Duodenal mucosa (tissue), 2 donors: Measurements from ENCODE around the gene ACBD6.

Source experiments
- H3K27ac ChIP-seq: one replicate; pipeline ENCODE4 v1.7.0; 2013; ENCODE audit warnings: low read depth, low read length
- H3K27me3 ChIP-seq, 2 donors: one replicate each; pipeline ENCODE4 v1.7.0; 2013; ENCODE audit warnings: low read length in 2 of 2, control low read depth in 1 of 2; ENCODE audit not compliant: insufficient read depth in 2 of 2, control insufficient read depth in 1 of 2
- H3K36me3 ChIP-seq, 2 donors: one replicate each; pipeline ENCODE4 v1.7.0; 2013; ENCODE audit warnings: low read length in 2 of 2, control low read depth in 1 of 2; ENCODE audit not compliant: insufficient read depth in 2 of 2, control insufficient read depth in 1 of 2
- H3K4me1 ChIP-seq, 2 donors: one replicate each; pipeline ENCODE4 v1.7.0; 2013; ENCODE audit warnings: low read length in 2 of 2, control low read depth in 1 of 2; ENCODE audit not compliant: insufficient read depth in 2 of 2, control insufficient read depth in 1 of 2
- H3K4me3 ChIP-seq, 2 donors: one replicate each; pipeline ENCODE4 v1.7.0; 2013; ENCODE audit warnings: low read length in 2 of 2, low read depth in 1 of 2
- H3K9ac ChIP-seq, 2 donors: one replicate each; pipeline ENCODE4 v1.7.0; 2013; ENCODE audit warnings: low read length in 2 of 2, low read depth in 1 of 2
- H3K9me3 ChIP-seq, 2 donors: one replicate each; pipeline ENCODE4 v1.7.0; 2013; ENCODE audit warnings: low read length in 2 of 2, control low read depth in 1 of 2; ENCODE audit not compliant: control insufficient read depth in 1 of 2

The ACBD6 gene

DNA sequence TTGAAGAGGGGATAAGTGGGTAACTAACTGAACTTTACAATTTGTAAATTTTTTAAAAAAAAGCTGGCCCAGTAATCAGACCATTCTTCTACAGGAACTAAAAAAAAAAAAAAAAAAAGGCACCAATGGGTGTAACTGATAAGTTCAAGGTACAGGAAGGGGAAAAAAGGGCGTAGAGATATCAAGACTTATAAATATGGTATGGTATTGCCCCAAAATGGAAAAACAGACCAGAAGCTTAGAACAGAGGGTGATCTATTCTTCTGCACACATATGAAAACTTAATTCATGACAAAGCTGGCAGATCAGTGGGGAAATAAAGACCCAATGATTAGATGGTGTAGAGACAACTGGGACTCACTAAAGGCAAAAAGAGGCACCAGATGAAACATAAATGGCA is 213.4 kb downstream of the ACBD6 start:
- Histone ChIP-seq H3K4me3 (no peak overlapping the region), H3K27ac (no peak overlapping the region), H3K9me3 (peaks cover 0 to 2% of the 10 kb centered on the region in 2 donors), H3K9ac (no peak overlapping the region), H3K36me3 (peaks cover 4 to 9% of the 10 kb centered on the region in 2 donors), H3K4me1 (peaks cover 0 to 7% of the 10 kb centered on the region in 2 donors), H3K27me3 (no peaks in the 10 kb centered on the region)

DNA sequence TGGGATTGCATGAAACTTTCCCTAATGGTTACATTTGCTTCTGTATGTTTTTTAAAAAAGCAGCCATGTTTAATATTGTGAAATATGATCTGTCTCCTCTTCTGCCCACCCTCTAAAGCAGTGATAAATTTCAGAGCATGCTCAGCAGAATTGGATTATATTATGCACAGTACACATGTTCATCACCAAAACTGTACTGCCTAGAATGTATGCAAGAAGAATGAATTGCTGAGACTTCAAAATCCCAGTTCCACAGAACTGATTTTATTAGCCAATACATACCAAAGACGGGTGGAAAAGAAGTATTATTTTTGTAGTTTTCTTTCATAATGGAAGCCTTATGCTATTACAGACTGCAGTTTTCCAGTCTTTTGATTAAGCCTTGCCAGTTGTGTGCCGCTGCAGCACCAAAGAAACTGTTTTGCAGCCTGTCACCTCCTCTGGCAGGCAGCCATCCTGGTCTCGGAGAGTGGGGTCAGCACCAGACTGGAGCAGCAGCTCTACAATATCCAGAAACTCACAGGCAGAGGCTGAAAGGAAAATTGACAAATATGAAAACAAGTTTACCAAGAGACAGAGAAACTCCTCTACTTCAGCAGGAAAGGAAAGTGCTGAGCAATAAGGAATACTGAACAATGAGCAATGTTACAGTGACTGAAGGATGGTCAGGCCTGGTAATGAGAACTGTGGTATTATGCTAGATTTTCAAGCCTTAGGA is 214.2 kb downstream of the ACBD6 start:
- Histone ChIP-seq H3K27ac (no peak overlapping the region), H3K27me3 (no peaks in the 10 kb centered on the region)

DNA sequence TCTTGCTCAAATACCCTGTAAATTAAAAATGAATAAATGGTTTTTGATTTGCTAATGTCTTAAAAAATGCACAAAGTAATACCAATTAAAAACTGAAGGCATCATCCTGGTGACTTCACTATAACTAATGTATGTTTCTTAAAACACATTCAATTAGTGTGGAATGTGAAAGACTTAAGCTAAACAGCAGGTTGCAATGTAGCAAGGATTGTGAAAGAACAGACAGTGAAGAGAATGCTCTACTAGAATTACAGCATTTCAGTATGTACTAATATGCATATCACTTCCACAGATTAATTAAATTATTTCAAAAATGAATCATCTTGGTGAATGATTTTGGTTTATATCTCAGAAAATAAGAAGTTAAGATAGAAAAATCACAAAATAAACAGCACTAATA is 216.0 kb downstream of the ACBD6 start:
- Histone ChIP-seq H3K4me1 (peaks cover 0 to 7% of the 10 kb centered on the region in 2 donors), H3K27me3 (no peaks in the 10 kb centered on the region), H3K27ac (no peak overlapping the region), H3K36me3 (peaks cover 4 to 9% of the 10 kb centered on the region in 2 donors), H3K9me3 (no peaks in the 10 kb centered on the region), H3K4me3 (no peak overlapping the region), H3K9ac (no peak overlapping the region)

More for the DNA sequence above, 214.2 kb downstream of the ACBD6 start:
- H3K9me3 ChIP-seq, result peaks cover 0 to 2% of the 10 kb centered on the region in 2 donors
- H3K4me3 ChIP-seq, result no peak overlapping the region
- H3K4me1 ChIP-seq, result peaks cover 0 to 7% of the 10 kb centered on the region in 2 donors
- H3K9ac ChIP-seq, result no peak overlapping the region
- H3K36me3 ChIP-seq, result peaks cover 4 to 9% of the 10 kb centered on the region in 2 donors

DNA sequence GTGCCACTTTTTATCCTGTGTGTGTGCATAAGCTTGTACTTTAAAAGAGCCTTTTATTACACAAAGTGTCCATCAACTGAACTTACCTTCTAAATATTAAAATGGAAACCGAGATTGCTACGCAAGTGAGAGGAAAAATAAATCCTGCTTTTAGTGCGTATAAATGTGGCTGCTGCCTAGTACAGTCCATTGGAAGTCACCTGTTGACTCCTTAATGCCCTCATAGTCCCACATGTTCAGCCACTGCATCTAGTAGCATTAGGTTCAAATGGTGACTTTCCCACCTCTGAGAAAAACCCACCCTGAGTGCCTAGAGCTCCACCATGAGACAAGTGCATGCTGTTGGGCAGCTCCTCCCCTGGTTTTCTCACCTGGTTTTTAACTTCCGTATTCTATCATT is 219.3 kb downstream of the ACBD6 start:
- Histone ChIP-seq H3K36me3 (peaks cover 4 to 7% of the 10 kb centered on the region in 2 donors), H3K4me1 (no peaks in the 10 kb centered on the region), H3K9me3 (no peaks in the 10 kb centered on the region)

DNA sequence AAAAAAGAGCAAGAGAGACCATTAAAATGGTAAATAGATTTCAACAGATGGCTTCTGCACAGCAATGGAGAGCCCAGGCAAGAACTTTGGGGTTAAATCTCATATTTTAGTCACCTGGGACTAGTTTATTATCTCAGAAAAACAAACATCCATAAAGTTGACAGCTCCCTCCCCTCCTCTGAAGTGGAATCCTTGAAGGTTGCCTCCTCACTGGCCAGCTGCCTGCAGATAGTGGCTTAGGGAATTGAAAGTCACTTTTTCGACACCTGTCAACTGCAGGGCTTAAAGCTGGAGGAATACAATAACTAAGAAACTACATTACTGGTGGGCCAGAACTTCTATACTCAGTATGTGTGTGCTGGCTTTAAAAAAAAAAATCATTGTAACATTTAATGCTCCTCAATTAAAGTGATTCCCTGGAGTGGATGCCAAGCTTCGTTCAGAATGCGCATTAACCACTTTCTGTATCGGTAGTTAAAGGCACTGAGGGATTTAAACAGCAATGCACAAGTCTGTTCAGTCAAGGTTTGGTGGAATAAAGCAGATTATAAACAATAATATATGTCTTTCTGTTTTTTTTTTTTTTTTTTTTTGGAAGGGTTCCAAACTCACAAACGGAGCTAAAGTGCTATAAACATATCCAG is 219.9 kb downstream of the ACBD6 start:
- no peak overlapping the region for H3K4me3 ChIP-seq
- no peaks in the 10 kb centered on the region for H3K27me3 ChIP-seq
- peaks cover 1 to 4% of the 10 kb centered on the region in 2 donors for H3K36me3 ChIP-seq
- H3K27ac ChIP-seq, result no peak overlapping the region
- no peaks in the 10 kb centered on the region for H3K9me3 ChIP-seq
- H3K4me1 ChIP-seq, result no peaks in the 10 kb centered on the region
- H3K9ac ChIP-seq, result no peak overlapping the region

More for the DNA sequence above, 219.3 kb downstream of the ACBD6 start:
- Histone ChIP-seq H3K4me3 (no peak overlapping the region), H3K9ac (no peak overlapping the region), H3K27me3 (no peaks in the 10 kb centered on the region), H3K27ac (no peak overlapping the region)

DNA sequence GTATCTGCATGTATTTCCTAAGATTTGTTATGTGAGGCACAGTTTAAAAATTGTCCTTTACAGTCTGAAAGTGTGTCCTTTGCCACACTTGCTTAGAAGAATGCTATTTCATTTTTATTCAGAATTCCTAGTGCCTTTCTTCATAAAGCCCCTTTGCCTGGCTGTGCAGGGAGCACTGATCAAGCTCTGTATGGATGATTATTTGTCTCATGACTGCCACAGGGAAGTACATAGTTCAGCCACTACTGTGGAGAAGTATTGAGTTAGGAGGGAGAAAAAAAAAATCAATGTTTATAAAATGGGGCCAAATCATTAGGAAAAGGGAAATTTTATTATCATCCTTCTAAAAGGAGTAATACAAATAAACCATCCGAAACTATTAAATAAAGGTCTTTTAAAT is 220.9 kb downstream of the ACBD6 start:
- no peaks in the 10 kb centered on the region for H3K27me3 ChIP-seq
- no peak overlapping the region for H3K27ac ChIP-seq
- no peaks in the 10 kb centered on the region for H3K9me3 ChIP-seq
- H3K4me3 ChIP-seq, result no peak overlapping the region
- H3K36me3 ChIP-seq, result peaks cover 0 to 4% of the 10 kb centered on the region in 2 donors
- H3K9ac ChIP-seq, result no peak overlapping the region
- H3K4me1 ChIP-seq, result no peaks in the 10 kb centered on the region

DNA sequence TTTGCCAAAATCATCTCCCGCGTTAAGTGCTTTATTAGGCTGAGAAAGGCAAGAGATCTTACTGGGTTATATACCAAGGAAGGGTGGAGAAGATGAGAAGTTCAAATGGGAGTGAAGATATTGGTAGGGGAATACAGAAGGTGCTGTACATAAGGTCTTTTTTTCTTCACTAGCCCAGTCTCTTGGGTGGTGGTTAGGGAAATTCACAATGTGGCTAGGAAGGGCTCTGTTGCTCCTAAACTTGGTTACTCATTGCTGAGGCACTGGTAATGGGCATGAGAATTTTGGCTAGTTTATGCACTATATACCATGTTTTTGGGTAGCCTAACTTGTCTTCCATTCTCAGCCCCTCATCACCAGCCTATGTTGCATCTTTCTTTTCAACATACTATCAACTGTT is 221.8 kb downstream of the ACBD6 start:
- Histone ChIP-seq H3K27ac (no peak overlapping the region), H3K27me3 (no peaks in the 10 kb centered on the region), H3K36me3 (peaks cover 0 to 4% of the 10 kb centered on the region in 2 donors), H3K9ac (no peak overlapping the region), H3K4me1 (no peaks in the 10 kb centered on the region), H3K9me3 (no peaks in the 10 kb centered on the region), H3K4me3 (no peak overlapping the region)

DNA sequence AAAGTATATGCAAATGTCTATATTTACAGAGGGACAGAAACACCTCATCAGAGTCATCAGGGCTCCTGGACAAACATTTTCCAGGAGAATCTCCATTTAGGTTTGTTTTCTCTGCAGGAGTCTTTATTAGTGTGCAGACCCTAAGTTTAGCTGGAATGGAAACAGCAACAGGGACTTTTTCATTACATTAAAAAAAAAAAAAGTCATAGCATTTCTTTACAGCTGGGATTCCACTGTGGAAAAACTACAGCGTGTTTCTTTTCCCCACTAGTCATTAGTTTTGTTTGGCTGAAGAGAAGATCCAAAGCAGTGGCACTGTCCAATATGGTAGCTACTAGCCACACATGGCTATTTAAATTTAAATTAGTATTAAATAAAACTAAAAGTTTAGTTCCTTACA is 222.7 kb downstream of the ACBD6 start:
- H3K36me3 ChIP-seq, result peaks cover 0 to 1% of the 10 kb centered on the region in 2 donors
- no peak overlapping the region for H3K4me3 ChIP-seq
- H3K9me3 ChIP-seq, result no peaks in the 10 kb centered on the region

DNA sequence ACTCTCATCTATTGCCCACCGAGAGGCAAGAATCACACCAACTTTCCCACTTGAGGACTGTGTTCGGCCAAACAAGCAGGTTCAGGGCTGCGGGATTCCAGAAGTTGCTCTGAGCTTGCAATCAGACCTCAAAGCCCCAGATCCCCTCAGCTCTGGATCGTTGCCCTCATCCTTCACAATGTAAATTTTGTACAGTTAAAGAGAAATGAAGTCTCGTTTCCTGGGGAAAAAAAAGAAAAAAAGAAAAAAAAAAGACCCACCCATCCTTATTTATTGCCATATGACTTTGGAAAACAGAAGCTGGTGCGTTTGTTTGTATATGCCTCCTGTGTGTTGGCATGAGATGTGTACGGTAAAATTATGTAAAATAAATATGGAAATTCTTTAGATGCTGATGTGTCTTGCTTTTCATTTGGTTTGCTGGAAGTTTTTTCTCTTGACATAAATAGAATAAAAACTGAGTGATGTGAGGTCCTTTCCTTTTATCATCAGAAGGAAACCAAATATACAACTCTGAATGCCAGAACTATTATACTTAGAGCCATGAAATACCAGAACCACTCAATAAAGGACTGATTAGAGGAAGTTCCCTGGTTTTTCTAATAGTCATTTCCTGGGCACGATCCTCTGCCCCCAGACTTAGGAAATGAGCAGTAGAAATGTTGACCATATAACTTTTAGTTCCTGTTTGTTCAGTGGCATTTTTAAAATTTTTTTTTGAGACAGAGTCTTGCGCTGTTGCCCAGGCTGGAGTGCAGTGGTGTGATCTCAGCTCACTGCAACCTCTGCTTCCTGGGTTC is 223.6 kb downstream of the ACBD6 start:
- Histone ChIP-seq H3K27ac (no peak overlapping the region), H3K4me3 (no peak overlapping the region), H3K4me1 (no peaks in the 10 kb centered on the region), H3K9me3 (no peaks in the 10 kb centered on the region), H3K36me3 (peaks cover 0 to 10% of the 10 kb centered on the region in 2 donors), H3K9ac (no peak overlapping the region), H3K27me3 (no peaks in the 10 kb centered on the region)

More for the DNA sequence above, 222.7 kb downstream of the ACBD6 start:
- no peak overlapping the region for H3K27ac ChIP-seq
- H3K4me1 ChIP-seq, result no peaks in the 10 kb centered on the region
- no peak overlapping the region for H3K9ac ChIP-seq
- H3K27me3 ChIP-seq, result no peaks in the 10 kb centered on the region

DNA sequence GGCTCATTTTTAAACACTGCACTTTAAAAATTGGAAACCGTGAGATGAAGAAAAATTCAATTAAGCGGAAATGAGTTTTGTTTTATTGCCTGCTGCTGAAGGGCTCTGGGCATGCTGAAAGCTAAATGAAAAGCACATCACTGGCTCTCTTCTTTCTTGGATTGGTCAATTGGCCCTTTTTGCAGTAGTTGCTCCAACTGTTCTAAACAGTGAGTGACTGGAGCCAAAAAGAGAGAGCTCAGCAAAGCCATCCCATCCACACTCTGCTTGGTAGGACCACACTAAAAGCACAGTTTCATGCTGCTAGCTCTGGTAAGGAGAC is 224.2 kb downstream of the ACBD6 start:
- H3K4me3 ChIP-seq, result no peak overlapping the region
- no peak overlapping the region for H3K27ac ChIP-seq
- H3K36me3 ChIP-seq, result peaks cover 0 to 12% of the 10 kb centered on the region in 2 donors
- H3K4me1 ChIP-seq, result no peaks in the 10 kb centered on the region
- H3K9ac ChIP-seq, result no peak overlapping the region
- H3K9me3 ChIP-seq, result no peaks in the 10 kb centered on the region
- no peaks in the 10 kb centered on the region for H3K27me3 ChIP-seq
